GM23338 (cell line): ENCODE results near the gene SLC39A11. TPM values are rescaled to one million over a fixed set of nuclear protein-coding genes. Genes with fewer than 3 reads are reported as not detected.

Source experiments
- ATAC-seq: fragments of 200-7000 bp; cut with Tn5 transposase; 3 replicates; pipeline ENCODE4 v1.9.1; 2020
- DNase-seq: peaks from one replicate; pipeline ENCODE4 v3.0.0-alpha.2; 2015; ENCODE audit warnings: low spot score
- H2AFZ ChIP-seq: fragments of 200-600 bp; sonication (generic); 2 replicates; pipeline ENCODE4 v1.8.0; 2016; ENCODE audit warnings: antibody characterized with exemption, mild to moderate bottlenecking, moderate library complexity
- H3F3A ChIP-seq: fragments of 200-600 bp; sonication (generic); replicated peaks from 2 replicates; pipeline ENCODE4 v1.8.0; 2017; ENCODE audit warnings: antibody characterized with exemption, mixed run types, low read depth
- H3K27ac ChIP-seq: fragments of 200-600 bp; sonication (generic); 2 replicates; pipeline ENCODE4 v1.6.1; 2016; ENCODE audit warnings: low read depth
- H3K27me3 ChIP-seq: fragments of 200-600 bp; sonication (generic); 2 replicates; pipeline ENCODE4 v1.8.0; 2016; ENCODE audit warnings: mild to moderate bottlenecking, mixed run types, moderate library complexity; ENCODE audit not compliant: insufficient read depth
- H3K36me3 ChIP-seq: fragments of 200-600 bp; sonication (generic); 2 replicates; pipeline ENCODE4 v1.8.0; 2016; ENCODE audit warnings: mild to moderate bottlenecking; ENCODE audit not compliant: insufficient read depth
- H3K4me1 ChIP-seq: fragments of 200-600 bp; sonication (generic); 2 replicates; pipeline ENCODE4 v1.8.0; 2016; ENCODE audit warnings: mild to moderate bottlenecking, moderate library complexity; ENCODE audit not compliant: insufficient read depth
- H3K4me2 ChIP-seq: fragments of 200-600 bp; sonication (generic); 2 replicates; pipeline ENCODE4 v1.7.1; 2017; ENCODE audit warnings: mixed run types
- H3K4me3 ChIP-seq: fragments of 200-600 bp; sonication (generic); 2 replicates; pipeline ENCODE4 v1.6.1; 2016; ENCODE audit warnings: mixed run types
- H3K79me2 ChIP-seq: fragments of 200-600 bp; sonication (generic); replicated peaks from 2 replicates; pipeline ENCODE4 v1.8.0; 2017; ENCODE audit warnings: mild to moderate bottlenecking; ENCODE audit not compliant: insufficient read depth
- H3K9me2 ChIP-seq: fragments of 200-600 bp; sonication (generic); 2 replicates; pipeline ENCODE4 v1.8.0; 2017; ENCODE audit not compliant: insufficient read depth
- H4K20me1 ChIP-seq: fragments of 200-600 bp; sonication (generic); replicated peaks from 2 replicates; pipeline ENCODE4 v1.8.0; 2017; ENCODE audit warnings: mild to moderate bottlenecking; ENCODE audit not compliant: insufficient read depth
- H3K27ac Mint-ChIP-seq: 2 replicates; pipeline ENCODE4 v1.8.0; 2020; ENCODE audit warnings: inconsistent platforms, mild to moderate bottlenecking, moderate library complexity, mixed read lengths
- H3K27me3 Mint-ChIP-seq: 3 replicates; pipeline ENCODE4 v1.8.0; 2022; ENCODE audit warnings: low read depth, mild to moderate bottlenecking, moderate library complexity, mixed read lengths, inconsistent platforms; ENCODE audit not compliant: insufficient read depth, poor library complexity
- H3K36me3 Mint-ChIP-seq: 3 replicates; pipeline ENCODE4 v1.8.0; 2021; ENCODE audit warnings: low read depth, mild to moderate bottlenecking, inconsistent platforms, moderate library complexity, mixed read lengths
- H3K4me1 Mint-ChIP-seq: 3 replicates; pipeline ENCODE4 v1.8.0; 2020; ENCODE audit warnings: mild to moderate bottlenecking, inconsistent platforms, mixed read lengths
- H3K4me3 Mint-ChIP-seq: 3 replicates; pipeline ENCODE4 v1.8.0; 2021; ENCODE audit warnings: moderate library complexity, mild to moderate bottlenecking, inconsistent platforms, mixed read lengths
- H3K9me3 Mint-ChIP-seq: 3 replicates; pipeline ENCODE4 v1.8.0; 2020; ENCODE audit warnings: moderate library complexity, mild to moderate bottlenecking, inconsistent platforms, mixed read lengths
- CREB1 ChIP-seq: fragments of 250-450 bp; sonication (Bioruptor Pico); IDR thresholded peaks from 2 replicates; pipeline ENCODE4 v1.5.0; 2020; ENCODE audit warnings: low read depth, mild to moderate bottlenecking, moderate library complexity
- CTCF ChIP-seq, 2 experiments: fragments of 200-600 bp in 1 of 2; sonication (generic) in 1 of 2; conservative IDR thresholded peaks; 2 replicates each; pipeline versions ENCODE4 v1.5.1 to v1.6.1; 2016 to 2017; ENCODE audit warnings: antibody characterized with exemption in 2 of 2, low read depth in 2 of 2, mild to moderate bottlenecking in 2 of 2, moderate library complexity in 1 of 2
- EZH2 ChIP-seq: fragments of 200-600 bp; sonication (generic); IDR thresholded peaks from one replicate; pipeline ENCODE4 v1.8.0; 2017; ENCODE audit warnings: antibody characterized with exemption, mild to moderate bottlenecking, low read depth; ENCODE audit not compliant: unreplicated experiment
- EZH2phosphoT487 ChIP-seq: fragments of 200-600 bp; sonication (generic); IDR thresholded peaks from one replicate; pipeline ENCODE4 v1.8.1; 2018; ENCODE audit warnings: antibody characterized with exemption; ENCODE audit not compliant: unreplicated experiment
- JUNB ChIP-seq: IDR thresholded peaks from one replicate; pipeline ENCODE4 v1.6.1; 2016; ENCODE audit warnings: antibody characterized with exemption; ENCODE audit not compliant: unreplicated experiment
- NANOG ChIP-seq: IDR thresholded peaks from 2 replicates; pipeline ENCODE4 v1.6.1; 2016; ENCODE audit warnings: antibody characterized with exemption, borderline replicate concordance
- POLR2AphosphoS5 ChIP-seq: IDR thresholded peaks from 2 replicates; pipeline ENCODE4 v1.6.1; 2016; ENCODE audit warnings: antibody characterized with exemption, low read depth
- ZNF331 ChIP-seq: fragments of 250-450 bp; sonication (Bioruptor Pico); IDR thresholded peaks from 2 replicates; pipeline ENCODE4 v1.5.0; 2020; ENCODE audit warnings: low read depth, mild to moderate bottlenecking, moderate library complexity
- polyA plus RNA-seq: library from polyadenylated mRNA; unstranded; fragments of >200 nt; fragmentation: Nextera tagmentation; extraction: Ambion mirVana; gene quantifications from 2 replicates; pipeline ENCODE4 v1.2.1, GENCODE V29; 2016
- total RNA-seq: library from RNA; depleted of rRNA; stranded (reverse); fragments of >200 nt; shearing (Covaris generic); gene quantifications from 2 replicates; pipeline ENCODE4 v1.2.3, GENCODE V29; 2014
- TF ChIP-seq, protein P1 (sequence below): IDR thresholded peaks from one replicate; pipeline ENCODE4 v1.6.1; 2018; ENCODE audit warnings: antibody characterized with exemption; ENCODE audit not compliant: unreplicated experiment
- TF ChIP-seq, protein P2 (sequence below): IDR thresholded peaks from 2 replicates; pipeline ENCODE4 v1.6.1; 2016; ENCODE audit warnings: antibody characterized with exemption

The SLC39A11 gene
- total and polyA plus RNA-seq, 2 experiments from 2014 or later: 10.8 to 18.1 TPM

DNA sequence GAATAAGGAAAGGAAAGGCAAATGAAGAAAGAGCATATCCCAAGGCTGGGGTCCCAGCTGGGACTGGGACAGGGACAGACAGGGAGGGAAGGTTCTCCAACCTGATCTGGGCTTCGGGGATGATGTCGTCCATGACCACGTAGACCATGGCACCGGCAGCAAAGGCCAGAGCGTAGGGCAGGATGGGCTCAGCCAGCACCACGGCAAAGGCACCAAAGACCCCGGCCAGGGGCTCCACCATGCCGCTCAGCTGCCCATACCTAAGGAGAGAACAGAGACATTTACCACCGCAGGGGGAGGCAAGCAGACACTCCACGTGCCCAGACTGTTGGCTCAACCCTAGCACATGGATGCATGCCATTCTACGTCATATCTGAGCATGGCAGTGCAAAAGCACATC, 443.8 kb downstream of the SLC39A11 start (continued):
- TF ChIP-seq, protein P1, sequence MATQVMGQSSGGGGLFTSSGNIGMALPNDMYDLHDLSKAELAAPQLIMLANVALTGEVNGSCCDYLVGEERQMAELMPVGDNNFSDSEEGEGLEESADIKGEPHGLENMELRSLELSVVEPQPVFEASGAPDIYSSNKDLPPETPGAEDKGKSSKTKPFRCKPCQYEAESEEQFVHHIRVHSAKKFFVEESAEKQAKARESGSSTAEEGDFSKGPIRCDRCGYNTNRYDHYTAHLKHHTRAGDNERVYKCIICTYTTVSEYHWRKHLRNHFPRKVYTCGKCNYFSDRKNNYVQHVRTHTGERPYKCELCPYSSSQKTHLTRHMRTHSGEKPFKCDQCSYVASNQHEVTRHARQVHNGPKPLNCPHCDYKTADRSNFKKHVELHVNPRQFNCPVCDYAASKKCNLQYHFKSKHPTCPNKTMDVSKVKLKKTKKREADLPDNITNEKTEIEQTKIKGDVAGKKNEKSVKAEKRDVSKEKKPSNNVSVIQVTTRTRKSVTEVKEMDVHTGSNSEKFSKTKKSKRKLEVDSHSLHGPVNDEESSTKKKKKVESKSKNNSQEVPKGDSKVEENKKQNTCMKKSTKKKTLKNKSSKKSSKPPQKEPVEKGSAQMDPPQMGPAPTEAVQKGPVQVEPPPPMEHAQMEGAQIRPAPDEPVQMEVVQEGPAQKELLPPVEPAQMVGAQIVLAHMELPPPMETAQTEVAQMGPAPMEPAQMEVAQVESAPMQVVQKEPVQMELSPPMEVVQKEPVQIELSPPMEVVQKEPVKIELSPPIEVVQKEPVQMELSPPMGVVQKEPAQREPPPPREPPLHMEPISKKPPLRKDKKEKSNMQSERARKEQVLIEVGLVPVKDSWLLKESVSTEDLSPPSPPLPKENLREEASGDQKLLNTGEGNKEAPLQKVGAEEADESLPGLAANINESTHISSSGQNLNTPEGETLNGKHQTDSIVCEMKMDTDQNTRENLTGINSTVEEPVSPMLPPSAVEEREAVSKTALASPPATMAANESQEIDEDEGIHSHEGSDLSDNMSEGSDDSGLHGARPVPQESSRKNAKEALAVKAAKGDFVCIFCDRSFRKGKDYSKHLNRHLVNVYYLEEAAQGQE: no peak
- no peak for TF ChIP-seq CREB1 (CRISPR knock-in tag)
- TF ChIP-seq EZH2phosphoT487: no peak
- TF ChIP-seq, protein P2, sequence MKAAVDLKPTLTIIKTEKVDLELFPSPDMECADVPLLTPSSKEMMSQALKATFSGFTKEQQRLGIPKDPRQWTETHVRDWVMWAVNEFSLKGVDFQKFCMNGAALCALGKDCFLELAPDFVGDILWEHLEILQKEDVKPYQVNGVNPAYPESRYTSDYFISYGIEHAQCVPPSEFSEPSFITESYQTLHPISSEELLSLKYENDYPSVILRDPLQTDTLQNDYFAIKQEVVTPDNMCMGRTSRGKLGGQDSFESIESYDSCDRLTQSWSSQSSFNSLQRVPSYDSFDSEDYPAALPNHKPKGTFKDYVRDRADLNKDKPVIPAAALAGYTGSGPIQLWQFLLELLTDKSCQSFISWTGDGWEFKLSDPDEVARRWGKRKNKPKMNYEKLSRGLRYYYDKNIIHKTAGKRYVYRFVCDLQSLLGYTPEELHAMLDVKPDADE: no peak

DNA sequence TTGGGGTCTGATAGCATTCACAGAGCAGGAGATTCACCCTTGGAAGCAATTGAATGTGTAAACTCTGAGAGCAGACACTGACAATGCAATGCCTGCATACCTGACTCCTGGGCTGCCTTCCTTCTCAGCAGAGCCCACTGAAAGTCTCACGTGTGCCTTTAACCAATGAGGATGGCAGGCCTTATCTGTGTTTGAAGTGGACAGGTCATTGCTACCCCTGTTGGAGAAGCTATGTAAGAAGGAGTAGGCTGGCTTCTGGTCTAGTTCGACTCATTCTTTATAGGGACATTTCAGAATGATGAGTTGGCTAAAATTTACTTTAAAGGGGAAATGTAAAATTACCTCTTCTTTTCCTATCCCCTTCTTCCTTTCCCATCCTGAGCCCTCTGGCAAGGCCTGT, 446.3 kb downstream of the SLC39A11 start:
- H3K4me1 Mint-ChIP-seq: no peaks in the 10 kb centered on the region
- H3K27ac Mint-ChIP-seq: no peak overlapping the region
- no peak overlapping the region for H3K4me3 Mint-ChIP-seq
- Histone ChIP-seq H3K4me1 (no peaks in the 10 kb centered on the region), H3K36me3 (no peaks in the 10 kb centered on the region), H3K27me3 (no peaks in the 10 kb centered on the region), H3K27ac (no peak overlapping the region), H3K9me2 (0 out of 2 replicates have a peak, but pooled peaks cover 4% of the 10 kb centered on the region), H3K4me2 (no peak overlapping the region), H3K79me2 (no peaks in the 10 kb centered on the region), H3K4me3 (no peak overlapping the region), H4K20me1 (no peaks in the 10 kb centered on the region), H2AFZ (no peak overlapping the region), H3F3A (no peaks in the 10 kb centered on the region)
- H3K36me3 Mint-ChIP-seq: no peaks in the 10 kb centered on the region
- no peak for ATAC-seq
- no peaks in the 10 kb centered on the region for H3K9me3 Mint-ChIP-seq
- peaks cover 6% of the 10 kb centered on the region for H3K27me3 Mint-ChIP-seq
- TF ChIP-seq NANOG (no peak), CTCF (conservative IDR thresholded peaks at IDR 0.05; ENCODE audit: low read depth in 2 of 2) (no peak), CREB1 (CRISPR knock-in tag) (no peak), EZH2 (no peak), JUNB (no peak), POLR2AphosphoS5 (no peak), ZNF331 (no peak)
- TF ChIP-seq, protein P1: no peak
- TF ChIP-seq, protein P2: no peak
- no peak for DNase-seq
